ENCODE results near the gene CALHM4. TPM values are rescaled to one million over a fixed set of nuclear protein-coding genes. Genes with fewer than 3 reads are reported as not detected.

CALHM4 gene
- total and polyA plus RNA-seq, 2 of the 8 experiments (the other 6 are each of a cell fraction or from before 2014, with no cell fraction given), result not detected

DNA sequence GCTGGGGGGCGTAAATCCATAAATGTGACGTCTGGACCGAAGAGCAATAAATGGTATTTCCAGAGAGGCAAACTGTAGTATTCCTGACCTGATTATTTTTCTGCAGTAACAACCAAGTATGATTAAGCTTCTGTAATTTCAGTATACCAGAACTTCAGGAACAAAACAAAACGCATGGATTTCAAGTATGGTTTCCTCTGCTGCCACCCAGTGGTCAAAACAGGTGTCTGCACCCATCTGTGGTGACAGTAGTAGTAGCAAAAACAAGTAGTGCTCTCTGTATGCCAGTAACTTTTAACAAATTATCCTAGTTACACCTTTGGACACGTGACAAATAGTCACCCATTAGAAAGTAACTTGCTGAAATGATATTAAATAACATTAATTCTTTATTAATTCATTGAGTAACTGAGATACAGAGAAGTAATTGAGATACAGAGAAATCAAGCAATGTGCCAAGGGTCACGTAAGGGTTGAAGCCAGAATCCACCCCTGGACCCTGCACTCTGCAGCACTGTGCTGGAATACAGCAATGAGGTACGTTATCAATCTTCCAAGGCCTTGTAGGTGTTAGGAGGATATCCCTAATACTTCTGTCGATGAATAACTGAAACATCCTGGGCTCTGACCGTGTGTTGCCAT is 7.9 kb downstream of the CALHM4 start (continued):
- TF ChIP-seq BRCA1 (IDR thresholded peaks at IDR 0.05; ENCODE audit: low read depth, low read length) (no peak), USF2 (IDR thresholded peaks at IDR 0.05; ENCODE audit: low read length) (peak; percentile 26; the same call in 1 of the 2 replicates), E2F6 (IDR thresholded peaks at IDR 0.05) (no peak), KDM5A (IDR thresholded peaks at IDR 0.05; ENCODE audit: low read length) (no peak), EZH2 (IDR thresholded peaks at IDR 0.05; ENCODE audit: low read depth, low read length, severe bottlenecking) (no peak), SP2 (IDR thresholded peaks at IDR 0.05; ENCODE audit: low read length) (no peak)
- TF ChIP-seq, protein P1, sequence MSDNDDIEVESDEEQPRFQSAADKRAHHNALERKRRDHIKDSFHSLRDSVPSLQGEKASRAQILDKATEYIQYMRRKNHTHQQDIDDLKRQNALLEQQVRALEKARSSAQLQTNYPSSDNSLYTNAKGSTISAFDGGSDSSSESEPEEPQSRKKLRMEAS (IDR thresholded peaks at IDR 0.05), result no peak
